ACC112 (cell line): ENCODE data around the gene SEPTIN1.

ENCODE experiments used
- H2AFZ ChIP-seq: fragments of 200-600 bp; sonication (generic); one replicate; pipeline ENCODE4 v1.6.0; 2017; ENCODE audit warnings: antibody characterized with exemption, low read length; ENCODE audit not compliant: unreplicated experiment
- H3K27ac ChIP-seq: fragments of 200-600 bp; sonication (generic); 2 replicates; pipeline ENCODE4 v1.5.1; 2014; ENCODE audit warnings: low read depth, mild to moderate bottlenecking, antibody characterized with exemption, low read length, moderate library complexity
- H3K27me3 ChIP-seq: fragments of 200-600 bp; sonication (generic); 2 replicates; pipeline ENCODE4 v1.6.1; 2014; ENCODE audit warnings: mild to moderate bottlenecking, antibody characterized with exemption, low read length, moderate library complexity, mixed read lengths; ENCODE audit not compliant: insufficient read depth
- H3K36me3 ChIP-seq: fragments of 200-600 bp; sonication (generic); 2 replicates; pipeline ENCODE4 v1.6.1; 2016; ENCODE audit warnings: mild to moderate bottlenecking, antibody characterized with exemption, low read length, moderate library complexity, mixed read lengths; ENCODE audit not compliant: insufficient read depth
- H3K4me1 ChIP-seq: fragments of 200-600 bp; sonication (generic); one replicate; pipeline ENCODE4 v1.6.1; 2016; ENCODE audit warnings: low read length, mixed read lengths; ENCODE audit not compliant: insufficient read depth, unreplicated experiment, control insufficient read depth
- H3K4me3 ChIP-seq: fragments of 200-600 bp; sonication (generic); 2 replicates; pipeline ENCODE4 v1.5.1; 2014; ENCODE audit warnings: mild to moderate bottlenecking, low read depth, low read length
- H3K79me2 ChIP-seq: fragments of 200-600 bp; sonication (generic); one replicate; pipeline ENCODE4 v1.6.0; 2016; ENCODE audit warnings: low read length; ENCODE audit not compliant: control insufficient read depth, unreplicated experiment, insufficient read depth

Gene SEPTIN1

DNA sequence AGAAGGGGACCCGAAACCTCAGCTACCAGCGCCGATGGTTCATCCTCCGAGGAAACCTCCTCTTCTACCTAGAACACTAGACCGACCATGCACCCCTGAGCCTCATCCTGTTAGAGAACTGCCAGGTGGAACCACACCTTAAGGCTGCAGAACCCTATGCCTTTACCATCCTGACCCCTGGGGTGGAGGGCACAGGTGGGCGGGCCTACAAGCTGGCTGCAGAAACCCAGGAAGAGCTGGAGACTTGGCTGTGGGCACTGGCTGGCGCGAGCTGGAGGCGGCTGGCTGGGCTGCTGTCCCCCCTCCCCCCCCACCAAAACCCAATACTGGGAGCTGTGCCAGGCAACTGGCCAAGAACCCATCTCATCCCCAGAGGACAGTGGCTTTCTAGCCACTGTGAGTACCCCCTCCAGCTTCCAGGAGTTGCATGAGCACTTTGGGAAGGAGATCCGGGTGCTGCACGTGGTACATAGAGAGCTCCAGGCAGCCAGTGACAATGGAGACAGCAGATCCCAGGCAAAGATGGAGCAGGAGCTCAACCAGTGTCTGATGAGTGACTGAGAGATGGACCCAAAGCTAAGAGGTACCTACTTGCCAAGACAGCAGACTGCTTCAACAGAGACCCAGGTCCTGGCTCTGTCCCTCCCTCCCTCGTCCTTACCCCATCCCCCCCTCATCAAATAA, 25.8 kb downstream of the SEPTIN1 start:
- Histone ChIP-seq H3K79me2 (peaks cover 30% of the 10 kb centered on the region), H2AFZ (no peak overlapping the region), H3K4me3 (peak overlapping the region; percentile 89; the same call in 1 of the 2 replicates), H3K4me1 (peaks cover 41% of the 10 kb centered on the region), H3K27ac (peak overlapping the region; percentile 96), H3K27me3 (no peaks in the 10 kb centered on the region), H3K36me3 (no peaks in the 10 kb centered on the region)

DNA sequence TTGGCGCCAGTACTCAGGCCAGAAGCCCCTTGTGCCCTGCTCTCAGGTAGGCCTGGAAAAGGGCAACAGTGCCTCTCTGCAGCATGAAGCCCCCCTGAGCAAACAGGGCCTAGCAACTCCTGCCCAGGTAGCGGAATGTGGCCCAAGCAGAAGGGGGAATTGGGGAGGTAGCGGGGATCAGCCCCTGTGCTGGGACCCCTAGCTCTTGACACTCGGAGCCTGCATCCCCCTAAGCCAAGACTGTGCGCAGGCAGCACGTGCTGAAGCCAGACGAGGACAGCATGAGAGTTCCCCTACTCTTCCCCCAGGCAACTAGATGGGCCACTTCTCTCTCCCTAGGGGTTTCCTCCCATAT, 26.4 kb downstream of the SEPTIN1 start:
- Histone ChIP-seq H3K4me3 (peak overlapping the region; percentile 89), H2AFZ (no peak overlapping the region), H3K27ac (peak overlapping the region; percentile 96), H3K79me2 (peaks cover 30% of the 10 kb centered on the region), H3K27me3 (no peaks in the 10 kb centered on the region), H3K36me3 (0 out of 2 replicates have a peak, but pooled peaks cover under 1% of the 10 kb centered on the region), H3K4me1 (peaks cover 47% of the 10 kb centered on the region)

DNA sequence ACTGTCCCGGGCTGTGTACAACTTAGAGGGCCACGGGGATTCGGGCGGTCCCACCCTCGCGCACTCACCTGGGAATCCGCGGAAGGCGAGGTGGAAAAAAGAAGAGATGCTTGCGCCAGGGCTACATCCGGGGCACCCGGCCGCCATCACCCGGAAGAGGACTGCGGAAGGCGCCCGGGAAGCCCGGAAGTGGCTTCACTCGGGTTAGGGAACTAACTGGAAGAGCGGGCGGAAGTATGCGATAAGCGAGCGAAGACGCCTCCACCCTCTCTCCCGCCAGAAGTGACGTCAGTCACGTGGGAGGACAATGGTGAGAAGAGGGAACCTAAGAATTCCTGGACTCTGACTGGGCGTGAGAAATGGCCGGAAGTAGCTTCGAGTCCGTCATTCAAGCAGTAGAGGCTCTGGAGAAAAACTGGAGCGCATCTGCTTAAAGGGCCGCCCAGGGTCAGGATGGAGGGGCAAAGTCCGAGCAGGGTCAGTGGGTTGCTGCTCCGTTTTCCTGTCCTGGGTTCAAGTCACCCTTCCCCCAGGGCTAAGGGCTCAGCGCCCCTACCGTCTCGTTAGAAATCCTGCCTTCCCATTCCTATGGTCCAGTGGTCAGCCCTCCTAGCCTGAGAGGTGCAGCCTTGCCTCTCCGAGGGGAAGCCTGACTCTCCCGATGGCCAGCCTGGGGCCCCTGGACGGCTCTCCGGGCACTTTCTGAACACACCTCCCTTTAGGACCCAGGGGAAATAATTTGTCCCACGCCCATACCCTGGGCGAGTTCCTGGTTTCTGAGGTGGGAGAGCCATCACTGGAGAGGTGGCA, 27.0 kb downstream of the SEPTIN1 start, which contains the start of gene CD2BP2:
Gene CD2BP2 (minus strand): TSS at position 165 of the 810 bp plus-strand sequence. CDS start 627 bp downstream, outside the sequence.
- peaks cover 27% of the 10 kb centered on the region for H3K79me2 ChIP-seq
- no peaks in the 10 kb centered on the region for H3K27me3 ChIP-seq
- H2AFZ ChIP-seq, result peak within 1 kb of the TSS; percentile 41
- peak within 1 kb of the TSS; percentile 96 for H3K27ac ChIP-seq
- H3K36me3 ChIP-seq, result 0 out of 2 replicates have a peak, but pooled peaks cover 6% of the 10 kb centered on the region
- peak within 1 kb of the TSS; percentile 89 for H3K4me3 ChIP-seq
- peaks cover 47% of the 10 kb centered on the region for H3K4me1 ChIP-seq

- H3K36me3 ChIP-seq, result 0 out of 2 replicates have a peak, but pooled peaks cover 7% of the 10 kb centered on the region
- no peaks in the 10 kb centered on the region for H3K27me3 ChIP-seq
- peaks cover 26% of the 10 kb centered on the region for H3K79me2 ChIP-seq
- H3K4me3 ChIP-seq, result peak overlapping the region; percentile 89
- peaks cover 47% of the 10 kb centered on the region for H3K4me1 ChIP-seq
- H3K27ac ChIP-seq, result peak overlapping the region; percentile 96
- peak overlapping the region; percentile 41 for H2AFZ ChIP-seq
These were observed 27.8 kb downstream of the SEPTIN1 start for GRCh38 chr16:30354423-30355143.

DNA sequence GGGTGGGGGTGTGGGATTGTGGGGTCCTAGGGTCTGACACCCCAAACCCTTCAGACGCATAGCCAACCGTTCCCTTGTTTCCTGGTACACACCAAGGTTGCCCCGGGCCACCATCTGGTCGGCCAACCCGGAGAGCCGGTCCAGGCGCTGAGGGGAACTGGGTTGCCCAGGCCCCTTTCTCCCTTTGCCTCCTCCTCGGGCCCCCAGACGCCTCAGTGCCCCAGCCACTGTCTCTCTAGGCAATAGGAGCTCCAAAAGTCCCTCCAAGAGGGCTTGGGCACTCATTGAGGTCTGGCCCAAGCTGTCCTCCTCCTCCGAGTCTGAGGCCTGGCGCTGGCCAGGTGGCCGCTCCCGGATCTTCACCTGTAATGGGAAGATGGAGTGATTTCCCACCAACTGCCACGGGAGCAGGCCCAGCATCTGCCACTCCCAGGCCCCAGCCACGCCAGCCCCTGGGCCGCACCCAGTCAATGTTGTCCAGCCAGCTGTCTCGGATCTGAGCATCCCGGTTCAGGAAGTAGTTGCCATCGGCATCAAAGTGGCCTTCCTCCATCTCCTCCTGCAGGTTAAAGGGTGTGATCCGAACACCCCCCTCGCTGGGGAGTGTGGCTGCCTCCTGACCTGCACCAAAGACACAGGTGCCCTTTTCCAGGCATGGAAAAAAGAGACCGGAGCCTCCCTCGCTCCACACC, 28.8 kb downstream of the SEPTIN1 start:
- Histone ChIP-seq H2AFZ (no peak overlapping the region), H3K36me3 (0 out of 2 replicates have a peak, but pooled peaks cover 7% of the 10 kb centered on the region), H3K4me1 (peaks cover 47% of the 10 kb centered on the region), H3K27me3 (no peaks in the 10 kb centered on the region), H3K4me3 (peak overlapping the region; percentile 89), H3K27ac (peak overlapping the region; percentile 96; the same call in 1 of the 2 replicates), H3K79me2 (peaks cover 22% of the 10 kb centered on the region)

DNA sequence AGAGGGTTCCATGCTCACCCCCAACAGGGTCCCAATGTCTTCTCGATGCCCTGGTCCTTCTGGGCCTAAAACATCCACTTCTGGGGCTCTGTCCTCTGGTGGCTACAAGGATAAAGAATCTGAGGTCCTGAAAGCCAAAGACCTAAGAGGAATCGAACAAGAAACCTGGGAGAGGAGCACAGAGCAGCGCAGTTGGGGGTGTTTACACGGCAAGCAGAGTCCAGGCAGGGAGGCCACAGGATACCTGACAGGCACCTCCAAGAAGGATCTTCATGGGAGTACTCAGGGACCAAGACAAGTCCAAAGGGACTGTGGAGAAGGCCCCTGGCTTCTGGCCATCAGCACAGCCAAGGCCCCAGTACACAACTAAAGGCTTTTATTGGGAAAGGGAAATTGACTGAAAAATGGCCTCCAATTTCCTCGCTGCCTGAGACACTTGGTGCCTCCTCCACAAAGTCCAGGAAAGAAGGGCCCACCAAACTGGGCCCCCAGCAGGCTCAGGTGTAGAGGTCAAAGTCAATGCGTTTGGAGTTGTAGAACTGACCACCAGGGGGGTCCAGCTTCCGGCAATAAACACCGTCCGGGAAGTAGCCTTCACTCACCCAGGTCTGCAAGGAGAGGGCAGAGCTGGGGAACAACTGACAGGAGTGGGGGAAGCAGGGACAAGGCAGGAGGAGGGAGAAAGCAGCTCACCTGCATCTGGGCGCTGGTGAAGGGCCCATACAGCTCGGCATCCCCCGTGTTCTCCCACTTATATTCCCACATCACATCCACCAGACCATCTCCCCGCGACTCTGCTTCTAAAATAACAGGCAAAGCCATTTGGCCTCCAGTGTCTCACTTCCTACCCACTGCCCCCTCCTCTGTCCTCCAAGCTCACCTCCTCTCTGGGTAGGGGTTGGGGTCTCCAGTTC, 29.6 kb downstream of the SEPTIN1 start:
- H3K36me3 ChIP-seq, result 0 out of 2 replicates have a peak, but pooled peaks cover 7% of the 10 kb centered on the region
- no peak overlapping the region for H3K4me3 ChIP-seq
- H3K27ac ChIP-seq, result peak overlapping the region; percentile 80
- H3K79me2 ChIP-seq, result peaks cover 22% of the 10 kb centered on the region
- no peak overlapping the region for H2AFZ ChIP-seq
- peaks cover 47% of the 10 kb centered on the region for H3K4me1 ChIP-seq
- H3K27me3 ChIP-seq, result no peaks in the 10 kb centered on the region

GRCh38 chr16:30351586-30352419, 30.6 kb downstream of the SEPTIN1 start:
- 0 out of 2 replicates have a peak, but pooled peaks cover 7% of the 10 kb centered on the region for H3K36me3 ChIP-seq
- no peak overlapping the region for H2AFZ ChIP-seq
- H3K4me1 ChIP-seq, result peaks cover 38% of the 10 kb centered on the region
- no peak overlapping the region for H3K4me3 ChIP-seq
- peak overlapping the region; percentile 80 for H3K27ac ChIP-seq
- no peaks in the 10 kb centered on the region for H3K27me3 ChIP-seq
- peaks cover 22% of the 10 kb centered on the region for H3K79me2 ChIP-seq

GRCh38 chr16:30351001-30351441, 31.3 kb downstream of the SEPTIN1 start:
- H3K4me3 ChIP-seq, result no peak overlapping the region
- H3K27ac ChIP-seq, result no peak overlapping the region
- peaks cover 22% of the 10 kb centered on the region for H3K79me2 ChIP-seq
- 0 out of 2 replicates have a peak, but pooled peaks cover 7% of the 10 kb centered on the region for H3K36me3 ChIP-seq
- H2AFZ ChIP-seq, result no peak overlapping the region
- peaks cover 30% of the 10 kb centered on the region for H3K4me1 ChIP-seq
- no peaks in the 10 kb centered on the region for H3K27me3 ChIP-seq
